Gastrocnemius medialis (tissue), 4 donors: ENCODE measurements around the gene FSD2.

Experiments used
- CTCF ChIP-seq, 5 experiments: fragments of 450-650 bp in 3 of 5; fragments of 200-600 bp in 2 of 5; sonication (generic) in 2 of 5; IDR thresholded peaks in 4 of 5; conservative IDR thresholded peaks in 1 of 5; 1 replicate in 4 of 5; 2 replicates in 1 of 5; pipeline ENCODE4 v1.5.1; 2016 to 2019; ENCODE audit warnings: antibody characterized with exemption in 5 of 5, mild to moderate bottlenecking in 3 of 5, moderate library complexity in 3 of 5
- POLR2A ChIP-seq, 2 donors: fragments of 450-650 bp; IDR thresholded peaks; one replicate each; pipeline ENCODE4 v1.6.1; 2017; ENCODE audit warnings: antibody characterized with exemption in 2 of 2, mild to moderate bottlenecking in 2 of 2, moderate library complexity in 2 of 2

- TF ChIP-seq CTCF (IDR thresholded peaks at IDR 0.05 in 4 of 5, conservative IDR thresholded peaks at IDR 0.05 in 1 of 5) (no peak), POLR2A (IDR thresholded peaks at IDR 0.05) (no peak)
Observed at GRCh38 chr15:82802497-82802896, 3.4 kb downstream of the FSD2 start.
